ENCODE data around the gene MYO18B.

The MYO18B gene

DNA sequence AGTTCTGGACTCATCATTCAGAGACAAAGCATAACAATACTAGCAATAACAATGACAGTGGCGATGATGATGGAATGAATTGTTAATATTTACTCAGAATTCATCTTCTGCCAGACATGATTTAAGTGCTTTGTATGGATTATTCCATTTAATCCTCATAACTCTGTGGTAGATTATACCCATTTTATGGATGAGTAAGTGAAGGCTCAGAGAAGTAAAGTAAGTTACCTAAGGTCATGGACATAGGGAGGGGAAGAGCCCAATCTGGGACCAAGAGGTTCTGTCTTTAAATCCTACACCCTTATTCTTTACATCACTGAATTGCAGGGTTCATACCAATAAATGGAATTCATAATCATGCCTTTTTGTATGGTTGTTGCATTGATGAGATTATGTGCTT, 72.7 kb downstream of the MYO18B start:
- DNase-seq (ENCODE audit: low read depth) = no peak
- TF ChIP-seq CTCF (IDR thresholded peaks at IDR 0.05; ENCODE audit: low read depth, low read length, missing control alignments) = no peak
- H3K4me3 ChIP-seq (ENCODE audit: low read depth, low read length) = no peak overlapping the region

DNA sequence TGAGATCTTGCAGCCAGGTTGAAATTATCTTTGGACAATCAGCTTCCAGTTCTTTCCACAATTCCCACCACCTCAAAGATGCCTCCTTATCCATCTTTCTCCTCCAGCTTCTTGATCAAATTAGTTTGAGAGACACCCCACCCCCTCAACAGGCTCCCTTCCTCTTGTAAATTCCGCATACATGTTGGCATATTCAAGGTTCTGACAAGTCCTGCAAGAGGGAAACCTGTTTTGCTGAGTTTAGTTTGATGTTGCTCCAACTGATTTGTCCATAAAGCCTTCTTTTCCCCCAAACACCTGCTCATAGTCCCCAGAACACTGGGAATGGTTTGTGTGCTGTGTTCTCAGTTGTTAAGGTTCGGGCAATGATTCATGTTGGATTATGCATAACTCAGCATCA, 73.6 kb downstream of the MYO18B start:
- TF ChIP-seq CTCF (IDR thresholded peaks at IDR 0.05; ENCODE audit: low read depth, low read length, missing control alignments) = no peak
- H3K4me3 ChIP-seq (ENCODE audit: low read depth, low read length) = no peak overlapping the region
- DNase-seq (ENCODE audit: low read depth) = no peak

GRCh38 chr22:25816522-25817059, 74.6 kb downstream of the MYO18B start:
- no peak for DNase-seq (ENCODE audit: low read depth)
- H3K4me3 ChIP-seq (ENCODE audit: low read depth, low read length) = no peak overlapping the region
- TF ChIP-seq CTCF (IDR thresholded peaks at IDR 0.05; ENCODE audit: low read depth, low read length, missing control alignments) = no peak

- no peak for DNase-seq (ENCODE audit: low read depth)
- TF ChIP-seq CTCF (IDR thresholded peaks at IDR 0.05; ENCODE audit: low read depth, low read length, missing control alignments) = no peak
- no peak overlapping the region for H3K4me3 ChIP-seq (ENCODE audit: low read depth, low read length)
These were observed 75.3 kb downstream of the MYO18B start for GRCh38 chr22:25817092-25817943.

DNA sequence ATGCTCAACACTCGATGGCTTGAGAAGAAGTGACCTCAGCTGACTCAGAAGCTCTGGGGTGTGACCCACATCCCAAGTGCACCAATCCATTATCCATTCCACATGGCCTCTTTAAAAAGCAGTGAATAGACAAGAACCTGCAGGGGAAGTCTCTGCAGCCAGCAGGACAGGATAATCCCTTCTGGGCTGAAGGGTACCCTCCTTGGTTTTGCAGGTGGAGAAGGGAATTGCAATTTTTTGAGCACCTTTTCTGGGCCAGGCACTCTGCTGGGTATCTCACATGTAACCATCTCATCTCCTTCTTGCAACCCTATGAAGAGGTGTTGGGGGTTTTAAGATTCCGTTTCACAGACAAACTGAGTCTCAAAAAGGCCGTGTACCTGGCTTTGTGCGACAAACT, 76.6 kb downstream of the MYO18B start:
- no peak for TF ChIP-seq CTCF (IDR thresholded peaks at IDR 0.05; ENCODE audit: low read depth, low read length, missing control alignments)
- H3K4me3 ChIP-seq (ENCODE audit: low read depth, low read length) = no peak overlapping the region
- DNase-seq (ENCODE audit: low read depth) = no peak

GRCh38 chr22:25822344-25822743, 80.4 kb downstream of the MYO18B start:
- no peak overlapping the region for H3K4me3 ChIP-seq (ENCODE audit: low read depth, low read length)
- no peak for DNase-seq (ENCODE audit: low read depth)
- TF ChIP-seq CTCF (IDR thresholded peaks at IDR 0.05; ENCODE audit: low read depth, low read length, missing control alignments) = no peak

- no peak for DNase-seq (ENCODE audit: low read depth)
- TF ChIP-seq CTCF (IDR thresholded peaks at IDR 0.05; ENCODE audit: low read depth, low read length, missing control alignments) = no peak
- no peak overlapping the region for H3K4me3 ChIP-seq (ENCODE audit: low read depth, low read length)
These were observed 81.3 kb downstream of the MYO18B start for GRCh38 chr22:25823276-25823675.

Measured in GM12864 (cell line).